NCI-H2196 (cell line): ENCODE results near the gene LLGL1.
"Not testable (repeated sequence)": the region's sequence is repeated elsewhere in the genome, so short reads cannot be mapped to it uniquely, and the experiment has no call there.

Source experiments
- DNase-seq: peaks from one replicate; lab custom pipeline; 2025; ENCODE audit not compliant: unreplicated experiment; lab: John Stamatoyannopoulos, UW

LLGL1 gene

GRCh38 chr17:18194394-18194793, 31.0 kb upstream of the LLGL1 start:
- DNase-seq, result no peak

GRCh38 chr17:18194804-18195203, 30.6 kb upstream of the LLGL1 start:
- no peak for DNase-seq

- DNase-seq, result no peak
Measured at GRCh38 chr17:18195246-18195645, 30.2 kb upstream of the LLGL1 start.

- no peak for DNase-seq
Measured at GRCh38 chr17:18197535-18198194, 27.8 kb upstream of the LLGL1 start.

GRCh38 chr17:18198530-18198929, 26.9 kb upstream of the LLGL1 start:
- no peak for DNase-seq

GRCh38 chr17:18201108-18201507, 24.3 kb upstream of the LLGL1 start:
- no peak for DNase-seq

- no peak for DNase-seq
Measured at GRCh38 chr17:18203308-18203707, 22.1 kb upstream of the LLGL1 start.

- no peak for DNase-seq
Measured at GRCh38 chr17:18205861-18206260, 19.6 kb upstream of the LLGL1 start.

GRCh38 chr17:18206962-18207361, 18.5 kb upstream of the LLGL1 start:
- DNase-seq, result no peak

- no peak for DNase-seq
Measured at GRCh38 chr17:18208092-18208491, 17.3 kb upstream of the LLGL1 start.

GRCh38 chr17:18213666-18214270, 11.7 kb upstream of the LLGL1 start:
- DNase-seq, result no peak

- not testable (repeated sequence) for DNase-seq
Measured at GRCh38 chr17:18216906-18217305, 8.5 kb upstream of the LLGL1 start.

GRCh38 chr17:18217412-18218015, 7.9 kb upstream of the LLGL1 start:
- peak; percentile 49 for DNase-seq

GRCh38 chr17:18218756-18219415, 6.5 kb upstream of the LLGL1 start:
- no peak for DNase-seq

- no peak for DNase-seq
Measured at GRCh38 chr17:18224053-18224386, 1.4 kb upstream of the LLGL1 start.

GRCh38 chr17:18224387-18225120, 881 bp upstream of the LLGL1 start:
- no peak for DNase-seq

GRCh38 chr17:18225642-18226283, 328 bp downstream of the LLGL1 start:
- no peak for DNase-seq

GRCh38 chr17:18226284-18226945, 980 bp downstream of the LLGL1 start:
- DNase-seq, result no peak

- no peak for DNase-seq
Measured at GRCh38 chr17:18227635-18228034, 2.2 kb downstream of the LLGL1 start.

GRCh38 chr17:18228176-18228682, 2.8 kb downstream of the LLGL1 start:
- no peak for DNase-seq
